T-helper 1 cell treated with Interleukin-12 subunit alpha and Interleukin-12 subunit beta and Interleukin-4 antibody, amounts not matched to agents 30 μg/mL and 1 μg/mL, for 36 hours (primary cell): Measurements from ENCODE around the gene PNKD.

ENCODE experiments used
- H3K27ac Mint-ChIP-seq: one replicate; pipeline ENCODE4 v1.8.0; 2021; ENCODE audit warnings: mild to moderate bottlenecking, mixed read lengths
- H3K27me3 Mint-ChIP-seq: one replicate; pipeline ENCODE4 v1.8.0; 2021; ENCODE audit warnings: low read depth, mixed read lengths
- H3K36me3 Mint-ChIP-seq: one replicate; pipeline ENCODE4 v1.8.0; 2021; ENCODE audit warnings: low read depth, mixed read lengths
- H3K4me1 Mint-ChIP-seq: one replicate; pipeline ENCODE4 v1.8.0; 2021; ENCODE audit warnings: low read depth, mixed read lengths
- H3K4me3 Mint-ChIP-seq: one replicate; pipeline ENCODE4 v1.8.0; 2021; ENCODE audit warnings: mild to moderate bottlenecking, moderate library complexity, mixed read lengths
- H3K9me3 Mint-ChIP-seq: one replicate; pipeline ENCODE4 v1.8.0; 2021; ENCODE audit warnings: mixed read lengths

PNKD gene

GRCh38 chr2:218274586-218274985 is 4.3 kb downstream of the PNKD start:
- no peaks in the 10 kb centered on the region for H3K9me3 Mint-ChIP-seq
- H3K4me3 Mint-ChIP-seq = no peak overlapping the region
- no peaks in the 10 kb centered on the region for H3K27me3 Mint-ChIP-seq
- H3K27ac Mint-ChIP-seq = no peak overlapping the region
- peaks cover 25% of the 10 kb centered on the region for H3K4me1 Mint-ChIP-seq
- H3K36me3 Mint-ChIP-seq = peaks cover 42% of the 10 kb centered on the region

- Mint-ChIP-seq H3K27ac (no peak overlapping the region), H3K9me3 (no peaks in the 10 kb centered on the region), H3K36me3 (peaks cover 46% of the 10 kb centered on the region), H3K4me1 (peaks cover 27% of the 10 kb centered on the region), H3K4me3 (no peak overlapping the region), H3K27me3 (no peaks in the 10 kb centered on the region)
Observed at GRCh38 chr2:218275371-218276072, 5.2 kb downstream of the PNKD start.

GRCh38 chr2:218276986-218277755 is 6.9 kb downstream of the PNKD start:
- peaks cover 14% of the 10 kb centered on the region for H3K4me1 Mint-ChIP-seq
- H3K9me3 Mint-ChIP-seq = no peaks in the 10 kb centered on the region
- peak overlapping the region; percentile 55 for H3K27ac Mint-ChIP-seq
- H3K27me3 Mint-ChIP-seq = no peaks in the 10 kb centered on the region
- H3K36me3 Mint-ChIP-seq = peaks cover 49% of the 10 kb centered on the region
- no peak overlapping the region for H3K4me3 Mint-ChIP-seq

- Mint-ChIP-seq H3K9me3 (no peaks in the 10 kb centered on the region), H3K27ac (no peak overlapping the region), H3K4me3 (no peak overlapping the region), H3K27me3 (no peaks in the 10 kb centered on the region), H3K4me1 (peaks cover 8% of the 10 kb centered on the region), H3K36me3 (peaks cover 45% of the 10 kb centered on the region)
Observed at GRCh38 chr2:218277921-218278320, 7.6 kb downstream of the PNKD start.

GRCh38 chr2:218278531-218279360 is 8.4 kb downstream of the PNKD start:
- Mint-ChIP-seq H3K27ac (no peak overlapping the region), H3K4me3 (no peak overlapping the region), H3K4me1 (peaks cover 8% of the 10 kb centered on the region), H3K9me3 (no peaks in the 10 kb centered on the region), H3K36me3 (peaks cover 43% of the 10 kb centered on the region), H3K27me3 (no peaks in the 10 kb centered on the region)

GRCh38 chr2:218280260-218280870 is 10.0 kb downstream of the PNKD start:
- Mint-ChIP-seq H3K27ac (peak overlapping the region; percentile 11), H3K36me3 (peaks cover 32% of the 10 kb centered on the region), H3K4me1 (peaks cover 21% of the 10 kb centered on the region)

GRCh38 chr2:218281449-218281848 is 11.1 kb downstream of the PNKD start:
- Mint-ChIP-seq H3K27me3 (no peaks in the 10 kb centered on the region), H3K4me1 (peaks cover 29% of the 10 kb centered on the region), H3K36me3 (peaks cover 29% of the 10 kb centered on the region)

More at GRCh38 chr2:218280260-218280870, 10.0 kb downstream of the PNKD start:
- Mint-ChIP-seq H3K4me3 (no peak overlapping the region), H3K9me3 (no peaks in the 10 kb centered on the region), H3K27me3 (no peaks in the 10 kb centered on the region)

GRCh38 chr2:218282173-218282991 is 12.1 kb downstream of the PNKD start:
- H3K27me3 Mint-ChIP-seq = no peaks in the 10 kb centered on the region
- peak overlapping the region; percentile 70 for H3K27ac Mint-ChIP-seq
- H3K4me1 Mint-ChIP-seq = peaks cover 36% of the 10 kb centered on the region
- peaks cover 22% of the 10 kb centered on the region for H3K36me3 Mint-ChIP-seq
- no peak overlapping the region for H3K4me3 Mint-ChIP-seq
- H3K9me3 Mint-ChIP-seq = no peaks in the 10 kb centered on the region

More at GRCh38 chr2:218281449-218281848, 11.1 kb downstream of the PNKD start:
- H3K4me3 Mint-ChIP-seq = no peak overlapping the region
- H3K9me3 Mint-ChIP-seq = no peaks in the 10 kb centered on the region
- no peak overlapping the region for H3K27ac Mint-ChIP-seq

GRCh38 chr2:218284106-218284811 is 13.9 kb downstream of the PNKD start:
- peak overlapping the region; percentile 59 for H3K4me3 Mint-ChIP-seq
- H3K4me1 Mint-ChIP-seq = peaks cover 47% of the 10 kb centered on the region
- no peaks in the 10 kb centered on the region for H3K27me3 Mint-ChIP-seq
- H3K27ac Mint-ChIP-seq = peak overlapping the region; percentile 76
- H3K9me3 Mint-ChIP-seq = no peaks in the 10 kb centered on the region
- H3K36me3 Mint-ChIP-seq = peaks cover 24% of the 10 kb centered on the region

- Mint-ChIP-seq H3K27me3 (no peaks in the 10 kb centered on the region), H3K4me3 (peak overlapping the region; percentile 93), H3K27ac (peak overlapping the region; percentile 96), H3K9me3 (no peaks in the 10 kb centered on the region), H3K36me3 (peaks cover 12% of the 10 kb centered on the region), H3K4me1 (peaks cover 56% of the 10 kb centered on the region)
Observed at GRCh38 chr2:218285604-218286003, 15.3 kb downstream of the PNKD start.

GRCh38 chr2:218286570-218287459 is 16.5 kb downstream of the PNKD start:
- Mint-ChIP-seq H3K9me3 (no peaks in the 10 kb centered on the region), H3K27ac (peak overlapping the region; percentile 96), H3K4me3 (peak overlapping the region; percentile 93), H3K27me3 (no peaks in the 10 kb centered on the region), H3K36me3 (peaks cover 9% of the 10 kb centered on the region), H3K4me1 (peaks cover 63% of the 10 kb centered on the region)

- H3K4me3 Mint-ChIP-seq = peak overlapping the region; percentile 82
Observed at GRCh38 chr2:218289639-218290315, 19.5 kb downstream of the PNKD start.

More at GRCh38 chr2:218289639-218290315, 19.5 kb downstream of the PNKD start:
- Mint-ChIP-seq H3K27ac (peak overlapping the region; percentile 89), H3K27me3 (no peaks in the 10 kb centered on the region), H3K4me1 (peaks cover 70% of the 10 kb centered on the region), H3K36me3 (peaks cover 9% of the 10 kb centered on the region), H3K9me3 (no peaks in the 10 kb centered on the region)
